HFFc6 (cell line): ENCODE results near the gene DAP3. TPM values are rescaled to one million over a fixed set of nuclear protein-coding genes. Genes with fewer than 3 reads are reported as not detected.

Experiments
- DNase-seq: peaks from one replicate; pipeline ENCODE4 v3.0.0-alpha.2; 2018
- H3K27ac Mint-ChIP-seq: 2 replicates; pipeline ENCODE4 v1.8.0; 2020; ENCODE audit warnings: mild to moderate bottlenecking, mixed read lengths
- H3K27me3 Mint-ChIP-seq: 2 replicates; pipeline ENCODE4 v1.8.0; 2021; ENCODE audit warnings: mild to moderate bottlenecking, moderate library complexity, mixed read lengths; ENCODE audit not compliant: insufficient read depth
- H3K36me3 Mint-ChIP-seq: 2 replicates; pipeline ENCODE4 v1.8.0; 2021; ENCODE audit warnings: low read depth, mixed read lengths
- H3K4me1 Mint-ChIP-seq: 2 replicates; pipeline ENCODE4 v1.8.0; 2020; ENCODE audit warnings: low read depth, mixed read lengths
- H3K4me3 Mint-ChIP-seq: 2 replicates; pipeline ENCODE4 v1.8.0; 2020; ENCODE audit warnings: mild to moderate bottlenecking, moderate library complexity, mixed read lengths
- H3K9me3 Mint-ChIP-seq: 2 replicates; pipeline ENCODE4 v1.8.0; 2020; ENCODE audit warnings: mild to moderate bottlenecking, mixed read lengths
- total RNA-seq, 6 experiments: library from RNA; stranded (reverse); fragmentation: NEBNext Ultra II Directional; extraction: Animal tissue kit (Norgen Biotek cat#: 25700); gene quantifications; 2 replicates in 1 of 6; 3 replicates in 5 of 6; pipeline ENCODE4 v1.2.3, GENCODE V29; 2021
- TF ChIP-seq, protein P1 (sequence below): fragments of 200-600 bp; sonication (generic); IDR thresholded peaks from 2 replicates; pipeline ENCODE4 v1.5.0; 2021; ENCODE audit warnings: antibody characterized with exemption, mild to moderate bottlenecking

DAP3 gene
- total RNA-seq, 6 experiments from 2014 or later: 100 to 110 (median 104) TPM

- H3K4me3 Mint-ChIP-seq: peak overlapping the region; percentile 68
- H3K27ac Mint-ChIP-seq: peak overlapping the region; percentile 64
- no peak for DNase-seq
- peaks cover 43% of the 10 kb centered on the region for H3K36me3 Mint-ChIP-seq
- peaks cover 43% of the 10 kb centered on the region for H3K4me1 Mint-ChIP-seq
- peaks cover 24% of the 10 kb centered on the region for H3K9me3 Mint-ChIP-seq
- H3K27me3 Mint-ChIP-seq: peaks cover 3% of the 10 kb centered on the region; the same call in 1 of the 2 replicates
- TF ChIP-seq, protein P1, sequence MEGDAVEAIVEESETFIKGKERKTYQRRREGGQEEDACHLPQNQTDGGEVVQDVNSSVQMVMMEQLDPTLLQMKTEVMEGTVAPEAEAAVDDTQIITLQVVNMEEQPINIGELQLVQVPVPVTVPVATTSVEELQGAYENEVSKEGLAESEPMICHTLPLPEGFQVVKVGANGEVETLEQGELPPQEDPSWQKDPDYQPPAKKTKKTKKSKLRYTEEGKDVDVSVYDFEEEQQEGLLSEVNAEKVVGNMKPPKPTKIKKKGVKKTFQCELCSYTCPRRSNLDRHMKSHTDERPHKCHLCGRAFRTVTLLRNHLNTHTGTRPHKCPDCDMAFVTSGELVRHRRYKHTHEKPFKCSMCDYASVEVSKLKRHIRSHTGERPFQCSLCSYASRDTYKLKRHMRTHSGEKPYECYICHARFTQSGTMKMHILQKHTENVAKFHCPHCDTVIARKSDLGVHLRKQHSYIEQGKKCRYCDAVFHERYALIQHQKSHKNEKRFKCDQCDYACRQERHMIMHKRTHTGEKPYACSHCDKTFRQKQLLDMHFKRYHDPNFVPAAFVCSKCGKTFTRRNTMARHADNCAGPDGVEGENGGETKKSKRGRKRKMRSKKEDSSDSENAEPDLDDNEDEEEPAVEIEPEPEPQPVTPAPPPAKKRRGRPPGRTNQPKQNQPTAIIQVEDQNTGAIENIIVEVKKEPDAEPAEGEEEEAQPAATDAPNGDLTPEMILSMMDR: no peak
These were observed 42.6 kb upstream of the DAP3 start for GRCh38 chr1:155646307-155646706.

DNA sequence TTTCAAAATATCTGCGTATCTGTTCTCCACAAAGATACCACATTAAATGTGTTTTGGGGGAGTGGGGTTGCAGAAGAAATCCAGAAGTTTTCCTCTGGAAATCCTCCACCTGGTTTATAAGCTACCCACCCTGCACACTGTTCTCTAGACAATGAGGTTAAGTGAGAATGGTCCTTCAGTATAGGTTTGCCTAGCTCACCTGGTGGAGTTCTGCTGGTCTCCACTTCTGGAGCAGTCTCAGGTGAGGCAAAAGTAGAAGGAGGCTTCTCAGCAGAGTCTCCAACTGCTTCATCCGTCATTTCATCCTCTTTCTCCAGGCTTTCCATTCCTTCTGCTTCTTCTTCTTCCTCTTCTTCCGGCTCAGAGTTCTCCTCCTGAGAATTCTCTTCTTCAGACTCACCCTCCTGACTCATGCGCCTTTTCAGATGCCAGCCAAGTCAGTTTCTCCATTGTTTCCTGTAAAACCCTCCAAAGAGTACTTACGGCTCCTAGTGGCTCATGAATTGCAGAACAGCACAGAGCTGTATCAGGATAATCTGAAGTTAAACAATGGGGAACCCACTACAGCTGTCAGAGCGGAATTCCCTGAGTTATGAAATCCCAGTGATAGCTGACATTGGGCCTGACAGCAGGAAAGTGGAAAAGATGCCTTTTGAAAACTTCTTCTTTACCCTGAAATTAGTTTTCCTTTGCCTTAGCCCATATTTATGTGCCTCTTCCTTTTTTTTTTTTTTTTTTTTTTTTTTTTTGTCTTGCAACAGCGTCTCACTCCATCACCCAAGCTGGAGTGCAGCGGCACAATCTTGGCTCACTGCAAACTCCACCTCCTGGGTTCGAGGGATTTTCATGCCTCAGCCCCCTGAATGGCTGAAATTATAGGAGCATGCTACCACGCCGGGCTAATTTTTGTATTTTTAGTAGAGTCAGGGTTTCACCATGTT lies 40.4 kb upstream of the DAP3 start:
- Mint-ChIP-seq H3K4me3 (peak overlapping the region; percentile 94), H3K36me3 (peaks cover 21% of the 10 kb centered on the region)

DNA sequence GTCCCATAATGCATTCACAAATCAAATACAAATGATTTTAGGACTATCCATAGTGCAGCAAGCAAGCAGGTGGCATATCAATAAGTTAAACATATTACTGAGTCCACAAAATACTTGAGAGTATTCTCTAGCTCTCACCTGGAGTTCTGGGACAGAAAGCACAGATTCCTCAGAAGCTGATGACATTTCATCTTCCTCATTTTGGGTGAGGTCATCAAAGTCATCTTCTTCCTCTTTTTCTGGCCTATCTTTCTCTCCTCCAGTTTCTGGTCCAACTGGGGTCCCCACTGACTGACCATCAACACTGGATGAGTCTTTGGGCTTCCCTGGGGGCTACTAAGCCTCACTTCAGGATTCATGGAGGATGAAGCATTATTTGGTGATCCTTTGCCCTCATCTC lies 39.2 kb upstream of the DAP3 start:
- TF ChIP-seq, protein P1: no peak
- no peak overlapping the region for H3K27ac Mint-ChIP-seq
- H3K27me3 Mint-ChIP-seq: no peaks in the 10 kb centered on the region; the same call in 1 of the 2 replicates
- peaks cover 56% of the 10 kb centered on the region for H3K4me1 Mint-ChIP-seq
- H3K36me3 Mint-ChIP-seq: peaks cover 10% of the 10 kb centered on the region
- no peaks in the 10 kb centered on the region for H3K9me3 Mint-ChIP-seq
- H3K4me3 Mint-ChIP-seq: no peak overlapping the region
- DNase-seq: no peak

More for the DNA sequence above, 40.4 kb upstream of the DAP3 start:
- Mint-ChIP-seq H3K27ac (peak overlapping the region; percentile 92), H3K4me1 (peaks cover 56% of the 10 kb centered on the region), H3K9me3 (peaks cover 4% of the 10 kb centered on the region), H3K27me3 (no peaks in the 10 kb centered on the region; the same call in 1 of the 2 replicates)
- DNase-seq: peak; percentile 91
- TF ChIP-seq, protein P1: peak; percentile 70

DNA sequence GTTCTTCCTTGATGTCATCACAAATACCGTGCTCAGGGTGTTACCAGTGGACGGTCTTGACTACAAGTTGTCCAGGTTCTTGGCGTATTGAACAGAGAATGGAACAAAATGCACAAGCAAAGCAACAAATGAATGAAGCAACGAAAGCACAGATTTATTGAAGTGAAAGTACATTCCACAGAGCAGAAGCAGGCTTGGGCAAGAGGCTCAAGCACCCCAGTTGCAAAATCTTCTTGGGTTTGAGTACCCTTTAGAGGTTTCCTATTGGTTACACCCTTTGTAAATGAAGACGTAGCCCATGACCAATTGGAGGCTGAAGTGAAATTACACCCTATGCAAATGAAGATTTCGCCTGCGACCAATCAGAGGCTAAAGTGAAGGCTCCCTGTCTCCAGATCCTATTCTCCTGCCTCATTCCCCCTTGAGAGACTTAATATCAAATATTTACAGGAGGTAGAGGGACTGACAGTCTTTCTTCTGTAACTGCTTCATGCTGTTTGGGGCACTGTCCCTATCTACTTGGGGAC lies 38.6 kb upstream of the DAP3 start:
- H3K9me3 Mint-ChIP-seq: no peaks in the 10 kb centered on the region
- peak overlapping the region; percentile 85; the same call in 1 of the 2 replicates for H3K27ac Mint-ChIP-seq
- H3K4me3 Mint-ChIP-seq: no peak overlapping the region
- TF ChIP-seq, protein P1: no peak
- peaks cover 53% of the 10 kb centered on the region for H3K4me1 Mint-ChIP-seq
- no peaks in the 10 kb centered on the region; the same call in 1 of the 2 replicates for H3K27me3 Mint-ChIP-seq
- no peak for DNase-seq
- peaks cover 4% of the 10 kb centered on the region for H3K36me3 Mint-ChIP-seq

- Mint-ChIP-seq H3K9me3 (no peaks in the 10 kb centered on the region), H3K4me1 (peaks cover 35% of the 10 kb centered on the region), H3K4me3 (peak overlapping the region; percentile 65; the same call in 1 of the 2 replicates), H3K27me3 (no peaks in the 10 kb centered on the region; the same call in 1 of the 2 replicates), H3K36me3 (no peaks in the 10 kb centered on the region), H3K27ac (peak overlapping the region; percentile 85)
- TF ChIP-seq, protein P1: no peak
- DNase-seq: no peak
These were observed 36.8 kb upstream of the DAP3 start for GRCh38 chr1:155651861-155652661.
